Thoracic aorta (tissue), 2 donors: ENCODE measurements around the gene LDLR. TPM values are rescaled to one million over a fixed set of nuclear protein-coding genes. Genes with fewer than 3 reads are reported as not detected.
"Not testable (repeated sequence)": the region's sequence is repeated elsewhere in the genome, so short reads cannot be mapped to it uniquely, and the experiment has no call there.

Experiments used
- ATAC-seq: fragments of 150-250 bp; one replicate; pipeline ENCODE4 v1.8.0; 2017; ENCODE audit warnings: low read depth; ENCODE audit not compliant: insufficient number of reproducible peaks, low FRiP score
- DNase-seq: peaks from one replicate; pipeline ENCODE4 v3.0.0-alpha.2; 2020; ENCODE audit warnings: low spot score
- H3K27ac ChIP-seq, 2 donors: fragments of 200-600 bp; sonication (generic); 1 replicate in 1 of 2; 2 replicates in 1 of 2; pipeline ENCODE4 v1.5.1; 2016; ENCODE audit warnings: mild to moderate bottlenecking in 2 of 2, moderate library complexity in 2 of 2
- H3K27me3 ChIP-seq: fragments of 200-600 bp; sonication (generic); replicated peaks from 2 replicates; pipeline ENCODE4 v1.6.0; 2016; ENCODE audit warnings: mild to moderate bottlenecking; ENCODE audit not compliant: insufficient read depth
- H3K36me3 ChIP-seq: fragments of 200-600 bp; sonication (generic); one replicate; pipeline ENCODE4 v1.5.1; 2016
- H3K4me1 ChIP-seq, 2 donors: fragments of 200-600 bp; sonication (generic); 1 replicate in 1 of 2; 2 replicates in 1 of 2; pipeline versions ENCODE4 v1.5.1 to v1.6.0; 2016; ENCODE audit warnings: low read depth in 2 of 2, mild to moderate bottlenecking in 1 of 2; ENCODE audit not compliant: control insufficient read depth in 1 of 2
- H3K4me3 ChIP-seq: fragments of 200-600 bp; sonication (generic); 2 replicates; pipeline ENCODE4 v1.5.1; 2016; ENCODE audit warnings: mild to moderate bottlenecking
- H3K9me3 ChIP-seq: fragments of 200-600 bp; sonication (generic); 2 replicates; pipeline ENCODE4 v1.5.1; 2016
- CTCF ChIP-seq: fragments of 200-600 bp; sonication (generic); IDR thresholded peaks from one replicate; pipeline ENCODE4 v1.5.1; 2019; ENCODE audit warnings: antibody characterized with exemption
- total RNA-seq, 2 donors: library from RNA; depleted of rRNA; stranded (reverse); fragments of >200 nt; gene quantifications; one replicate each; pipeline versions ENCODE4 v1.1.0 to v1.2.3, GENCODE V29; 2016

Gene LDLR
- total RNA-seq, 2 donors from 2014 or later, result 39.8 to 108 TPM

GRCh38 chr19:11088506-11089253 lies 583 bp upstream of the LDLR start:
- DNase-seq, result no peak
- peak overlapping the region; percentile 89 to 98 for H3K27ac ChIP-seq
- peaks cover 20 to 65% of the 10 kb centered on the region in 2 donors for H3K4me1 ChIP-seq
- no peaks in the 10 kb centered on the region for H3K36me3 ChIP-seq
- TF ChIP-seq CTCF, result no peak
- H3K27me3 ChIP-seq, result no peaks in the 10 kb centered on the region
- peak overlapping the region; percentile 78 for H3K4me3 ChIP-seq
- no peaks in the 10 kb centered on the region for H3K9me3 ChIP-seq
- ATAC-seq, result no peak

GRCh38 chr19:11090014-11090263 lies 676 bp downstream of the LDLR start:
- Histone ChIP-seq H3K4me3 (peak overlapping the region; percentile 78), H3K4me1 (peaks cover 16 to 61% of the 10 kb centered on the region in 2 donors), H3K27ac (peak overlapping the region; percentile 89 to 98)
- H3K36me3 ChIP-seq, H3K9me3 ChIP-seq, DNase-seq, H3K27me3 ChIP-seq: not testable (repeated sequence)
- peak; percentile 0 for ATAC-seq

- no peaks in the 10 kb centered on the region for H3K36me3 ChIP-seq
- H3K9me3 ChIP-seq, result no peaks in the 10 kb centered on the region
- ATAC-seq (peak; percentile 62), DNase-seq (peak; percentile 97)
- peak overlapping the region; percentile 98 to 99 for H3K27ac ChIP-seq
- no peak for TF ChIP-seq CTCF
- peaks cover 17 to 60% of the 10 kb centered on the region in 2 donors for H3K4me1 ChIP-seq
- peak overlapping the region; percentile 78 for H3K4me3 ChIP-seq
- no peaks in the 10 kb centered on the region for H3K27me3 ChIP-seq
These were observed 1.2 kb downstream of the LDLR start for GRCh38 chr19:11090264-11090996.

GRCh38 chr19:11090997-11091702 lies 1.9 kb downstream of the LDLR start:
- no peaks in the 10 kb centered on the region for H3K27me3 ChIP-seq
- DNase-seq, result no peak
- ATAC-seq, result no peak
- no peaks in the 10 kb centered on the region for H3K36me3 ChIP-seq
- no peak for TF ChIP-seq CTCF
- peaks cover 20 to 62% of the 10 kb centered on the region in 2 donors for H3K4me1 ChIP-seq
- H3K4me3 ChIP-seq, result peak overlapping the region; percentile 78
- no peaks in the 10 kb centered on the region for H3K9me3 ChIP-seq
- H3K27ac ChIP-seq, result peak overlapping the region; percentile 98 to 99

- H3K36me3 ChIP-seq, result no peaks in the 10 kb centered on the region
- no peak for TF ChIP-seq CTCF
- ATAC-seq (no peak), DNase-seq (peak; percentile 57)
- peak overlapping the region; percentile 98 to 99 for H3K27ac ChIP-seq
- H3K4me1 ChIP-seq, result peaks cover 24 to 67% of the 10 kb centered on the region in 2 donors
- no peaks in the 10 kb centered on the region for H3K9me3 ChIP-seq
- peak overlapping the region; percentile 78 for H3K4me3 ChIP-seq
- H3K27me3 ChIP-seq, result no peaks in the 10 kb centered on the region
These were observed 2.5 kb downstream of the LDLR start for GRCh38 chr19:11091703-11092153.
